ENCODE data around the gene GALNT9. TPM values are rescaled to one million over a fixed set of nuclear protein-coding genes. Genes with fewer than 3 reads are reported as not detected.

The GALNT9 gene
- total RNA-seq, 1 donor from 2014 or later = 2.1 TPM

GRCh38 chr12:132204063-132204792 lies 125.2 kb downstream of the GALNT9 start:
- Mint-ChIP-seq H3K27ac (ENCODE audit: unreplicated experiment) (no peak overlapping the region), H3K4me3 (ENCODE audit: unreplicated experiment) (no peak overlapping the region), H3K36me3 (ENCODE audit: low read depth, unreplicated experiment) (no peaks in the 10 kb centered on the region), H3K27me3 (ENCODE audit: low read depth, unreplicated experiment) (peaks cover 52% of the 10 kb centered on the region), H3K9me3 (ENCODE audit: unreplicated experiment) (peaks cover 4% of the 10 kb centered on the region), H3K4me1 (ENCODE audit: low read depth, unreplicated experiment) (no peaks in the 10 kb centered on the region)
- Histone ChIP-seq H4K20me1 (ENCODE audit: insufficient read depth, low read length) (no peaks in the 10 kb centered on the region), H3K9me3 (ENCODE audit: insufficient read depth, low read depth, low read length) (no peaks in the 10 kb centered on the region), H3K9ac (ENCODE audit: low read length) (no peak overlapping the region), H3K79me2 (ENCODE audit: insufficient read depth, low read length) (no peaks in the 10 kb centered on the region), H2AFZ (ENCODE audit: low read depth, low read length) (no peak overlapping the region), H3K4me3 (ENCODE audit: insufficient read depth, low read depth, low read length) (no peak overlapping the region), H3K4me2 (ENCODE audit: low read length) (no peak overlapping the region), H3K36me3 (ENCODE audit: insufficient read depth, low read length) (no peaks in the 10 kb centered on the region), H3K4me1 (ENCODE audit: insufficient read depth, low read length) (no peaks in the 10 kb centered on the region), H3K27me3 (ENCODE audit: insufficient read depth, low read length) (peaks cover 28% of the 10 kb centered on the region), H3K27ac (ENCODE audit: low read depth, low read length) (no peak overlapping the region)
- TF ChIP-seq CTCF (IDR thresholded peaks at IDR 0.05; ENCODE audit: insufficient read depth, low read depth, low read length) = no peak
- no peak for TF ChIP-seq EZH2 (IDR thresholded peaks at IDR 0.05; ENCODE audit: insufficient read depth, low read length)
- FAIRE-seq = no peak
- DNase-seq (ENCODE audit: low read depth) = peak; percentile 7

DNA sequence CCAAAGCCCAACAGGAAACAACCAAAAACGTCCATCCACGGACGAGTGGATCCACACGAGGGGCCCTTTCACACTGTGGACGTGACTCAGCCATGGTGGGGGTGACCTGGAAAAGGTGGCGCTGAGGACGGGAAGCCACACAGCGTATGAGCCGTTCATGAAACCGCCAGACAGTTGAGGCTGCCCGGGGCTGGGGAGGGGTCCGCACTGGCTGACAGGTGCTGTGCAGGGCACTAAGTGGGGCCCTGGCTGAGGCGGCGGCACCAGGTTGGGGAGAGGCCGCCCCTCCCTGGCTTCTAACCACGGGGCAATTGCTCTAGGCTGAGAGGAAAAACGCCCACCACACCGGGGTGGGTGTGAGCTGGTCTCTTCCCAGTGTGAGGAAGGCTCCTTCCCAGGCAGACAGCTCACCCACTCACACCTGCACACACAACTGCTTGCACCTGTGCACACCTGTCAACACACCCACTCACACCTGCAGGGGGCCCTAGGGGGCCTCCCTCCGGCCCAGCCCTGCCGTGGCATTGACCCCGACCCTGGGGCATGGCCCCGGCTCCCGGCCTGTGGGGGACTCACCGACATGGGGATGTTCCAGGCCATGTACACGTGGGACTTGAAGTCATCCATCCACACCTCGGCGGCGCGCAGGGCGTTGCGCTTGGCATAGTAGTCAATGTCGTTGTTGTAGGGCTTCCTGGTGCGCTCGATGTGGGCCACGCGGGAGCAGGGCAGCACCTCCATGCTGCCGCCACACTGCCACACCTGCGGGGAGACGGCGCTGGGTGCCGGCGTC lies 126.3 kb downstream of the GALNT9 start:
- Histone ChIP-seq H3K27ac (ENCODE audit: low read depth, low read length) (no peak overlapping the region), H3K4me1 (ENCODE audit: insufficient read depth, low read length) (no peaks in the 10 kb centered on the region), H3K4me3 (ENCODE audit: insufficient read depth, low read depth, low read length) (no peak overlapping the region), H3K36me3 (ENCODE audit: insufficient read depth, low read length) (no peaks in the 10 kb centered on the region), H3K9ac (ENCODE audit: low read length) (no peak overlapping the region), H3K79me2 (ENCODE audit: insufficient read depth, low read length) (no peaks in the 10 kb centered on the region), H3K4me2 (ENCODE audit: low read length) (no peak overlapping the region), H3K9me3 (ENCODE audit: insufficient read depth, low read depth, low read length) (no peaks in the 10 kb centered on the region), H2AFZ (ENCODE audit: low read depth, low read length) (no peak overlapping the region), H4K20me1 (ENCODE audit: insufficient read depth, low read length) (no peaks in the 10 kb centered on the region), H3K27me3 (ENCODE audit: insufficient read depth, low read length) (peaks cover 28% of the 10 kb centered on the region)
- TF ChIP-seq EZH2 (IDR thresholded peaks at IDR 0.05; ENCODE audit: insufficient read depth, low read length) (no peak), CTCF (IDR thresholded peaks at IDR 0.05; ENCODE audit: insufficient read depth, low read depth, low read length) (no peak)
- Mint-ChIP-seq H3K27ac (ENCODE audit: unreplicated experiment) (no peak overlapping the region), H3K4me1 (ENCODE audit: low read depth, unreplicated experiment) (no peaks in the 10 kb centered on the region), H3K9me3 (ENCODE audit: unreplicated experiment) (no peaks in the 10 kb centered on the region), H3K4me3 (ENCODE audit: unreplicated experiment) (no peak overlapping the region), H3K27me3 (ENCODE audit: low read depth, unreplicated experiment) (peaks cover 53% of the 10 kb centered on the region), H3K36me3 (ENCODE audit: low read depth, unreplicated experiment) (no peaks in the 10 kb centered on the region)
- DNase-seq (ENCODE audit: low read depth) (no peak), FAIRE-seq (no peak)

Data from astrocyte (in vitro differentiated cells and primary cell).